Muscle layer of duodenum (tissue), 2 donors: Measurements from ENCODE around the gene C17orf50.

Source experiments
- H3K27ac ChIP-seq: one replicate; pipeline ENCODE4 v1.7.0; 2013; ENCODE audit warnings: mild to moderate bottlenecking, low read length
- H3K27me3 ChIP-seq: one replicate; pipeline ENCODE4 v1.7.0; 2013; ENCODE audit warnings: low read depth, mild to moderate bottlenecking, control low read depth, low read length
- H3K36me3 ChIP-seq, 2 donors: one replicate each; pipeline ENCODE4 v1.7.0; 2013; ENCODE audit warnings: low read length in 2 of 2, control low read depth in 1 of 2, mild to moderate bottlenecking in 1 of 2; ENCODE audit not compliant: insufficient read depth in 2 of 2, control insufficient read depth in 1 of 2
- H3K4me1 ChIP-seq, 2 donors: one replicate each; pipeline ENCODE4 v1.7.0; 2013; ENCODE audit warnings: low read length in 2 of 2, mild to moderate bottlenecking in 2 of 2, control low read depth in 1 of 2, moderate library complexity in 1 of 2; ENCODE audit not compliant: insufficient read depth in 2 of 2, control insufficient read depth in 1 of 2
- H3K4me3 ChIP-seq, 2 donors: one replicate each; pipeline ENCODE4 v1.7.0; 2013; ENCODE audit warnings: low read length in 2 of 2, low read depth in 1 of 2, mild to moderate bottlenecking in 1 of 2
- H3K9me3 ChIP-seq, 2 donors: one replicate each; pipeline ENCODE4 v1.7.0; 2013; ENCODE audit warnings: low read length in 2 of 2, control low read depth in 1 of 2, mild to moderate bottlenecking in 1 of 2; ENCODE audit not compliant: control insufficient read depth in 1 of 2
- donor health status: healthy.

C17orf50 gene

DNA sequence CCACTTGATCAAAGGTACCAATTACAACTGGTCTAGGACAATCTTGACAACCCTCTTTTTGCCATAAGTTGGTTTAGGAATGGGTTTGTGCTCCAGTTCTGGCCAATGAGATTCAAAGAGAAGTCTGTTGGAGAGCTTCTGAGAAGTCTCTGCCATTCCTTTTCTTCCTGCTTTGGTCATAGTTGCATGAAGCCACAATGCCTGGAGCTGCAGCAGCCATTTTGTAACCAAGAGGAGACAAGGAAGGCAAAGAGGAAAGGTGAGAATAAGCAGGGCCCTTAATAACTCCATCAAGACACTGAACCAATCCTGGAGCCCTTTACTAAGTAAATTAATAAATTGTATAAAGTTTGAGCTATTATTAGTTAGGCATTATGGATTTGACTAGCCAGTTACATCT is 3.4 kb upstream of the C17orf50 start:
- Histone ChIP-seq H3K27me3 (no peaks in the 10 kb centered on the region), H3K27ac (no peak overlapping the region), H3K4me3 (no peak overlapping the region), H3K9me3 (no peaks in the 10 kb centered on the region), H3K36me3 (no peaks in the 10 kb centered on the region), H3K4me1 (peaks cover 0 to 12% of the 10 kb centered on the region in 2 donors)

DNA sequence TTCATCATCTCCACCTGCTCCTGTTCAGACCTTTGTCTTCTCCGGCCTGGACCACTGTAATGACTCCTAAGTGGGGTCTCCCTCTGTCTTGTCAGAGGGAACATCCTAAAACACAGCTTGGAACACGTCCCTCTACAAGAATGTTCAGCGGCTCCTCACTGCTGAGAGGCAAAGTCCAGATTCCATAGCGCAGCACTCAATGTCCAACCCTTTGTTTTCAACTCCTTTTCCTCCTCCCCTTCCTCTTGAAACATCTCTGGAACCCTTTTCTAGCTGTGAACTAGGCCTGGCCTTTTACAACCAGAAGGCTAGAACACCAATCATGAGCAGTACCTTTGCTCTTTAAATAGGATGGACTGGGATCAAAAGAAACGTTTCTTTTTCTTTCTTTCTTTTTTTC is 914 bp downstream of the C17orf50 start:
- no peaks in the 10 kb centered on the region for H3K36me3 ChIP-seq
- no peak overlapping the region for H3K4me3 ChIP-seq

DNA sequence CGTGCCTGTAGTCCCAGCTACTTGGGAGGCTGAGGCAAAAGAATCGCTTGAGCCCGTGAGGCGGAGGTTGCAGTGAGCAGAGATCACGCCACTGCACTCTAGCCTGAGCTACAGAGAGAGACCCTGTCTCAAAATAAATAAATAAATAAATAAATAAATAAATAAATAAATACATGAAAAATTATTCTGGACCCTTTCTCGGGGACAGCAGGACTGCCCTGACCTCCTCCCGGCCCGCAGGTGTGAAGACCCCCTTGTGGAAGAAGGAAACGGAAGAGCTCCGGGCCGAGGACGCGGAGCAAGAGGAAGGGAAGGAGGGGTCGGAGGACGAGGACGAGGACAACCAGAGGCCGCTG is 3.1 kb downstream of the C17orf50 start:
- Histone ChIP-seq H3K27ac (no peak overlapping the region), H3K4me1 (peaks cover 0 to 15% of the 10 kb centered on the region in 2 donors), H3K36me3 (no peaks in the 10 kb centered on the region), H3K9me3 (no peaks in the 10 kb centered on the region), H3K27me3 (no peaks in the 10 kb centered on the region), H3K4me3 (peak overlapping the region in 1 of 2 donors; percentile 73)

More for the DNA sequence above, 914 bp downstream of the C17orf50 start:
- peaks cover 0 to 15% of the 10 kb centered on the region in 2 donors for H3K4me1 ChIP-seq
- H3K27ac ChIP-seq: no peak overlapping the region
- no peaks in the 10 kb centered on the region for H3K9me3 ChIP-seq
- no peaks in the 10 kb centered on the region for H3K27me3 ChIP-seq

- peaks cover 0 to 15% of the 10 kb centered on the region in 2 donors for H3K4me1 ChIP-seq
- no peaks in the 10 kb centered on the region for H3K27me3 ChIP-seq
- H3K4me3 ChIP-seq: peak overlapping the region; percentile 26 to 73
- no peaks in the 10 kb centered on the region for H3K36me3 ChIP-seq
- no peak overlapping the region for H3K27ac ChIP-seq
- H3K9me3 ChIP-seq: no peaks in the 10 kb centered on the region
Measured at GRCh38 chr17:35764123-35764991, 3.7 kb downstream of the C17orf50 start.

DNA sequence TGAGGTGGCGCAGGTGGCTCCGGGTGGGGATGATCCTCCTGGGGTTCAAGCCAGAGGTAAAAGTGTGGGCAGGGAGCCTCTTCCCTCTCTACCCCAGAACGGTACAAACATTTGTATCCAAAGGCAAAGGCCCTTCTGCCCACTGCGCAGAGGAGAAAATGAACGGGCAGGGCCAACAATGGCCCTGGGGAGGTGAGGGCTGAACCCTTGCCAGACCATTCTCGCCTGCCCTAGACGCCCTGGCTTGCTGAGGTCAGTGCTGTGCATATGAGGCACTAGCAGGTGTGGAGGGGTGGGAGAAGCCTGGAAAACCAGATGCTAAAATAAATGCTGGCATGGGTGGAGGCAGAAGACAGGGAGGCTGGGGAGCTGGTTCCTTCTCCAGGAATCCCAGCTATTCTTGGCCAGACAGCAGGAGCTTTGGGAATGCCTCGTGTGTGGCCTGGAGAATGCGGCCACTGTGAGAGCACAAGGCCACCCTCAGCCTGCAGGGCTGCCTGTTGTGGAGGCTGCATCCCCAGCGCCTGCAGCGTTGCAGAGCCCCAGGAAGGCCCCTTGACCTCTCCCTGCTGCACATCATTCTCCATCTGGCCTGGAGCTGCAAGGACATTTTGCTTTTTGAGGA is 4.5 kb downstream of the C17orf50 start:
- Histone ChIP-seq H3K27ac (no peak overlapping the region), H3K36me3 (no peaks in the 10 kb centered on the region), H3K9me3 (no peaks in the 10 kb centered on the region), H3K27me3 (no peaks in the 10 kb centered on the region), H3K4me1 (peaks cover 0 to 15% of the 10 kb centered on the region in 2 donors), H3K4me3 (no peak overlapping the region)

- Histone ChIP-seq H3K27me3 (no peaks in the 10 kb centered on the region), H3K4me3 (no peak overlapping the region), H3K4me1 (peaks cover 0 to 15% of the 10 kb centered on the region in 2 donors), H3K9me3 (no peaks in the 10 kb centered on the region), H3K27ac (no peak overlapping the region), H3K36me3 (no peaks in the 10 kb centered on the region)
Measured at GRCh38 chr17:35765756-35766488, 5.2 kb downstream of the C17orf50 start.

GRCh38 chr17:35766489-35766877 is 5.8 kb downstream of the C17orf50 start:
- H3K4me3 ChIP-seq: no peak overlapping the region
- H3K27me3 ChIP-seq: no peaks in the 10 kb centered on the region
- peaks cover 0 to 15% of the 10 kb centered on the region in 2 donors for H3K4me1 ChIP-seq
- no peaks in the 10 kb centered on the region for H3K9me3 ChIP-seq
- H3K27ac ChIP-seq: no peak overlapping the region
- H3K36me3 ChIP-seq: no peaks in the 10 kb centered on the region

GRCh38 chr17:35766903-35767510 is 6.3 kb downstream of the C17orf50 start:
- Histone ChIP-seq H3K27ac (peak overlapping the region; percentile 19), H3K4me1 (peaks cover 0 to 15% of the 10 kb centered on the region in 2 donors), H3K9me3 (no peaks in the 10 kb centered on the region), H3K36me3 (no peaks in the 10 kb centered on the region), H3K4me3 (no peak overlapping the region), H3K27me3 (no peaks in the 10 kb centered on the region)

DNA sequence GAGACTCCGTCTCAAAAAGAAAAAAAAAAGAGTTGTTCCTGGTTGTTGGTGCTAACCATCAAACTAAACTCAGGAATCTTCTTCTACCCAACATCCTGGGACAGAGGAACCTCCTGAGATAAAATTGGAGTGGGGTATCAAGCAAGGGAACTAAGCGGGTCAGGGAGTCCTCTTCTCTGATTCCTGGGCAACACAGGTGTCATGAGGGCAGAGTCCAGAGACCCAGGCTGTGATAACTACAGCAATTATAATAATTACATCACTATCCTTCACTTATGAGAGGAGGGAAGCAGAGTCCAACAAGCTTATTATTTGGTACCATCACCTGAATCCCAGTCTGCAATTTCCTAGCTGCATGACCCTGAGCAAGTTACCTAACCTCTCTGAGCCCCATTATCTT is 8.1 kb downstream of the C17orf50 start:
- peaks cover 0 to 23% of the 10 kb centered on the region in 2 donors for H3K4me1 ChIP-seq
- H3K4me3 ChIP-seq: no peak overlapping the region
- no peaks in the 10 kb centered on the region for H3K36me3 ChIP-seq

DNA sequence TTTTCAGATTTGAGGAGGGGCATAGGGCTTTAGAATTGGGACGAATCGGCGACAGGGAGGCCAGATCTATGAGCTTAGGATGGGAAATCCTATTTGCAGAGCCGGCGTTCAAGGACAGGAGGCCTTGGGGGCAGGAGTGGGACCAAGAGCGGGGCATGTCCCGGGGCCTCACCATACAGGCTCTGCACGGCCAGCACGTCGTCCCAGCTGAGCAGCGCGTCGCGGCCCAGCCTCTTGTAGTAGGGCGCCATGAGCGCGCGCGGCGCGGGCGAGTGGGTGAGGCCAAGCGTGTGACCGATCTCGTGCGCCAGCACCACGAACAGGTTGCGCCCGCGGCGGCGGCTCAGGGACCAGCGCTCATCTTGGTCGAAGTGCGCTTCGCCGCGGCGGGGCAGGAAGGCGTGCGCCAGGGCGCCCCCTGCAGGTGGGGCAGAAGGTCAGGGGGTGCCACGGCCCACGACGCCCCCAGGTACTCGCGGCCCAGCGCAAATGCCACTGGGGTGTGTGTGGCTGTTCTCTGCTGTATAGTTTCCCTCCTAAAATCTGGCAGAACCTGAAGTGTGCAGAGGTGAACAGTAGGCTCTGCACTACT is 9.3 kb downstream of the C17orf50 start:
- peaks cover 0 to 27% of the 10 kb centered on the region in 2 donors for H3K4me1 ChIP-seq
- H3K36me3 ChIP-seq: no peaks in the 10 kb centered on the region
- H3K9me3 ChIP-seq: no peaks in the 10 kb centered on the region
- no peak overlapping the region for H3K27ac ChIP-seq
- no peaks in the 10 kb centered on the region for H3K27me3 ChIP-seq
- no peak overlapping the region for H3K4me3 ChIP-seq

More for the DNA sequence above, 8.1 kb downstream of the C17orf50 start:
- no peaks in the 10 kb centered on the region for H3K27me3 ChIP-seq
- H3K27ac ChIP-seq: no peak overlapping the region
- H3K9me3 ChIP-seq: no peaks in the 10 kb centered on the region
